Lung (tissue), 12 donors: ENCODE measurements around the gene HDAC1. TPM values are rescaled to one million over a fixed set of nuclear protein-coding genes. Genes with fewer than 3 reads are reported as not detected.

Experiments
- ATAC-seq: fragments of 200-7000 bp; cut with Tn5 transposase; one replicate; pipeline ENCODE4 v1.9.1; 2020; ENCODE audit warnings: moderate number of reproducible peaks; ENCODE audit not compliant: insufficient read depth, low FRiP score
- DNase-seq, 3 donors: peaks; one replicate each; pipeline ENCODE4 v3.0.0-alpha.2; 2013 to 2017
- H3K27ac ChIP-seq, 2 donors: one replicate each; pipeline ENCODE4 v1.5.1; 2013; ENCODE audit warnings: mild to moderate bottlenecking in 2 of 2, moderate library complexity in 2 of 2, control low read depth in 1 of 2, inconsistent platforms in 1 of 2, low read depth in 1 of 2, low read length in 1 of 2
- H3K27me3 ChIP-seq, 3 donors: one replicate each; pipeline ENCODE4 v1.5.1; 2013; ENCODE audit warnings: low read length in 2 of 3; ENCODE audit not compliant: control insufficient read depth in 3 of 3, insufficient read depth in 3 of 3
- H3K36me3 ChIP-seq, 4 donors: one replicate each; pipeline ENCODE4 v1.5.1; 2013; ENCODE audit warnings: low read length in 4 of 4, mild to moderate bottlenecking in 1 of 4, moderate library complexity in 1 of 4; ENCODE audit not compliant: control insufficient read depth in 4 of 4, insufficient read depth in 4 of 4
- H3K4me1 ChIP-seq, 5 donors: one replicate each; pipeline ENCODE4 v1.5.1; 2013; ENCODE audit warnings: low read length in 5 of 5, mild to moderate bottlenecking in 2 of 5, moderate library complexity in 1 of 5; ENCODE audit not compliant: control insufficient read depth in 5 of 5, insufficient read depth in 5 of 5
- H3K4me3 ChIP-seq: one replicate; pipeline ENCODE4 v1.5.1; 2013; ENCODE audit warnings: mild to moderate bottlenecking, control low read depth, moderate library complexity
- H3K9ac ChIP-seq, 2 donors: one replicate each; pipeline ENCODE4 v1.5.1; 2013; ENCODE audit warnings: low read length in 2 of 2, control low read depth in 1 of 2; ENCODE audit not compliant: insufficient read depth in 1 of 2
- H3K9me3 ChIP-seq, 4 donors: one replicate each; pipeline ENCODE4 v1.5.1; 2013; ENCODE audit warnings: low read length in 3 of 4, mild to moderate bottlenecking in 1 of 4, moderate library complexity in 1 of 4; ENCODE audit not compliant: control insufficient read depth in 4 of 4, insufficient read depth in 3 of 4
- WGBS, 2 donors: extraction: QIAGEN DNeasy Blood & Tissue Kit; methylation state at CpG; one replicate each; pipeline ENCODE4 v1.1.7; 2013; 5-methylcytosine and 5-hydroxymethylcytosine counted together
- polyA plus RNA-seq, 2 donors: library from polyadenylated mRNA; stranded (reverse); fragments of 200-250 nt; gene quantifications; one replicate each; pipeline ENCODE4 v1.2.1, GENCODE V29; 2013
- total RNA-seq, 2 donors: library from RNA; depleted of rRNA in 1 of 2; stranded (reverse); fragments of >200 nt in 1 of 2; gene quantifications; one replicate each; pipeline ENCODE4 v1.2.1, GENCODE V29; 2014 to 2021
- TF ChIP-seq, protein P1 (sequence below): IDR thresholded peaks from 2 replicates; pipeline ENCODE4 v1.5.1; 2012; ENCODE audit warnings: mild to moderate bottlenecking; ENCODE audit errors: control extremely low read depth, extremely low read depth
- donor health status: control.
- donor health status: control.
- donor health status: Bipolar disorder and iron deficiency.
- donor health status: healthy.
- donor health status: DM: yes; HTN: yes; CAD: no.

HDAC1 gene
- total and polyA plus RNA-seq, 4 donors, result 47.3 to 90.4 (median 72.5) TPM

DNA sequence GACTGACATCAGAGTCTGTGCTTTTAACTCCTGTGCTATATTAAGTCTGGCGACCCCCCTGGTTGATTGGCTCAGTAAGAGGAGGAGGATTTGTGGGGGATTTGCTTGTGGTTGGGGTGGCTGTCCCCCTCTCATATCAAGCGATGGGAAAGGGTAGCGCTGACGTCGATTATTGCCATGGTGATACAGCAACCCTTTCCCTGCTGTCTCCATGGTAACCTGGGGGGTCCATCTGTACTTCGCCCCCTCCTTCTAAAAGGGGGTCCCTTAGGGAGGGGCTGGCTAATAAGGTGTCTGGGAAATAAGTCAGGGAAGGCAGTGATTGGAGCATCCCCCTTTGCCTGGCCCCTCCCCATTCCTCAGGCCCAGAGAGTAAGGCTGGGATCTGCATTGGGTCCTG lies 65.7 kb downstream of the HDAC1 start:
- Histone ChIP-seq H3K9me3 (no peaks in the 10 kb centered on the region), H3K27me3 (no peaks in the 10 kb centered on the region), H3K9ac (no peak overlapping the region), H3K4me3 (no peak overlapping the region), H3K27ac (no peak overlapping the region), H3K36me3 (peaks cover 0 to 4% (median under 1%) of the 10 kb centered on the region in 4 donors), H3K4me1 (peaks cover 9 to 31% (median 16%) of the 10 kb centered on the region in 5 donors)
- DNase-seq (no peak), ATAC-seq (no peak)
- TF ChIP-seq, protein P1, sequence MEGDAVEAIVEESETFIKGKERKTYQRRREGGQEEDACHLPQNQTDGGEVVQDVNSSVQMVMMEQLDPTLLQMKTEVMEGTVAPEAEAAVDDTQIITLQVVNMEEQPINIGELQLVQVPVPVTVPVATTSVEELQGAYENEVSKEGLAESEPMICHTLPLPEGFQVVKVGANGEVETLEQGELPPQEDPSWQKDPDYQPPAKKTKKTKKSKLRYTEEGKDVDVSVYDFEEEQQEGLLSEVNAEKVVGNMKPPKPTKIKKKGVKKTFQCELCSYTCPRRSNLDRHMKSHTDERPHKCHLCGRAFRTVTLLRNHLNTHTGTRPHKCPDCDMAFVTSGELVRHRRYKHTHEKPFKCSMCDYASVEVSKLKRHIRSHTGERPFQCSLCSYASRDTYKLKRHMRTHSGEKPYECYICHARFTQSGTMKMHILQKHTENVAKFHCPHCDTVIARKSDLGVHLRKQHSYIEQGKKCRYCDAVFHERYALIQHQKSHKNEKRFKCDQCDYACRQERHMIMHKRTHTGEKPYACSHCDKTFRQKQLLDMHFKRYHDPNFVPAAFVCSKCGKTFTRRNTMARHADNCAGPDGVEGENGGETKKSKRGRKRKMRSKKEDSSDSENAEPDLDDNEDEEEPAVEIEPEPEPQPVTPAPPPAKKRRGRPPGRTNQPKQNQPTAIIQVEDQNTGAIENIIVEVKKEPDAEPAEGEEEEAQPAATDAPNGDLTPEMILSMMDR, result no peak
- 81 to 83% methylated on average over 6 of the region's 6 CpGs for WGBS, 2 donors

DNA sequence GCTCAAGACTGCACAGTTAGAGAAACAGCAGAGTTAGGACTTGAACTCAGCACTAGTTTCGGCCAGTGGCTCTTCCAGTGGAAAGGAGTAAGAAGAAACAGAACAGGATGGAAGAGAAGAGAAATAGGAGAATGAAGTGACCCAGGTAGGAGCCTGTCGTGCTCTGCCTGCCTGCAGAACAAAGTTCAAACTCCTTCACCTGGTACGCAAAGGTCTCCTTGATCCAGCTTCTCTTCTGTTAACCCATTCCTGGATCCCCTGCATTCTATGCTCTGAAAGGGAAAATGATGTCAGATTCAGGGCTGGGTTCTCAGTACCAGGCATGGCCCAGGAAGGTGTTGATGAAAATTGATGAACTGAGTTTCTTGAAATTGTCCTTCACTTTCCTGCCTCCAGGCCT lies 66.6 kb downstream of the HDAC1 start:
- Histone ChIP-seq H3K27me3 (no peaks in the 10 kb centered on the region), H3K27ac (no peak overlapping the region), H3K36me3 (peaks cover 0 to 7% (median 0%) of the 10 kb centered on the region in 4 donors), H3K9ac (no peak overlapping the region), H3K9me3 (no peaks in the 10 kb centered on the region), H3K4me1 (peaks cover 2 to 26% (median 9%) of the 10 kb centered on the region in 5 donors), H3K4me3 (no peak overlapping the region)
- no peak for DNase-seq
- 77 to 86% methylated on average over 3 of the region's 3 CpGs for WGBS, 2 donors
- TF ChIP-seq, protein P1, result no peak
- ATAC-seq, result no peak

DNA sequence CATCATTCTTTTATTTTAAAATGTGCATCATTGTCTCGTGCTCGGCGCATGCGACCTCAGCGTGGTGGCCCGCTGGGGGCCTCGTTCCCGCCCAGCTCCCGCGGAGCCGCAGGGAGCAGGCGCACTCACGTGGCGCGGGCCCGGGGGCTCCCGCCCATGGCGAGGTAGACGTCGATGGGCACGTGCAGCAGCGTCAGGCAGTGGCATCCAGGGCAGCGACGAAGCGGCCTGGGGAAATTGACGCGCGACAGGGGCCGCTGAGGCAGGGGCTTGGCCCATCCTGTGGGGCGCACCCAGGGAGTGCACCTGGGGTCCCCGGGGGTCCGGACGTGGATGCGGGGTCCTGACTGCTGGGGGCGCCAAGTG lies 69.4 kb downstream of the HDAC1 start:
- TF ChIP-seq, protein P1, result no peak
- ATAC-seq (no peak), DNase-seq (no peak)
- Histone ChIP-seq H3K27me3 (no peaks in the 10 kb centered on the region), H3K9ac (no peak overlapping the region), H3K4me3 (no peak overlapping the region), H3K4me1 (peaks cover 0 to 13% (median 5%) of the 10 kb centered on the region in 5 donors), H3K27ac (no peak overlapping the region), H3K36me3 (peaks cover 7 to 20% (median 14%) of the 10 kb centered on the region in 4 donors), H3K9me3 (no peaks in the 10 kb centered on the region)
- 62 to 68% methylated on average over 35 of the region's 35 CpGs for WGBS, 2 donors
